Activated naive CD4-positive, alpha-beta T cell treated with anti-CD3 and anti-CD28 coated beads, Interleukin-2, amount 10 ng/mL, durations not matched to agents 7 days and 5 days (primary cell): Measurements from ENCODE around the gene NR2F2.

Experiments
- CTCF ChIA-PET: fragments of 350-600 bp; sonication (Branson Sonifier 250); formaldehyde crosslinking; loops from one replicate; lab custom pipeline; 2021; ENCODE audit warnings: antibody characterized with exemption; lab: Charles Lee
- DNase-seq: peaks from one replicate; pipeline ENCODE4 v3.0.0-alpha.2; 2020
- H3K27ac Mint-ChIP-seq: one replicate; pipeline ENCODE4 v1.8.0; 2021; ENCODE audit warnings: mild to moderate bottlenecking, moderate library complexity, mixed read lengths
- H3K27me3 Mint-ChIP-seq: one replicate; pipeline ENCODE4 v1.8.0; 2021; ENCODE audit warnings: mild to moderate bottlenecking, mixed read lengths
- H3K36me3 Mint-ChIP-seq: one replicate; pipeline ENCODE4 v1.8.0; 2021; ENCODE audit warnings: mixed read lengths
- H3K4me1 Mint-ChIP-seq: one replicate; pipeline ENCODE4 v1.8.0; 2021; ENCODE audit warnings: mixed read lengths
- H3K4me3 Mint-ChIP-seq: one replicate; pipeline ENCODE4 v1.8.0; 2021; ENCODE audit warnings: mild to moderate bottlenecking, moderate library complexity, mixed read lengths
- H3K9me3 Mint-ChIP-seq: one replicate; pipeline ENCODE4 v1.8.0; 2021; ENCODE audit warnings: mixed read lengths

Gene NR2F2

DNA sequence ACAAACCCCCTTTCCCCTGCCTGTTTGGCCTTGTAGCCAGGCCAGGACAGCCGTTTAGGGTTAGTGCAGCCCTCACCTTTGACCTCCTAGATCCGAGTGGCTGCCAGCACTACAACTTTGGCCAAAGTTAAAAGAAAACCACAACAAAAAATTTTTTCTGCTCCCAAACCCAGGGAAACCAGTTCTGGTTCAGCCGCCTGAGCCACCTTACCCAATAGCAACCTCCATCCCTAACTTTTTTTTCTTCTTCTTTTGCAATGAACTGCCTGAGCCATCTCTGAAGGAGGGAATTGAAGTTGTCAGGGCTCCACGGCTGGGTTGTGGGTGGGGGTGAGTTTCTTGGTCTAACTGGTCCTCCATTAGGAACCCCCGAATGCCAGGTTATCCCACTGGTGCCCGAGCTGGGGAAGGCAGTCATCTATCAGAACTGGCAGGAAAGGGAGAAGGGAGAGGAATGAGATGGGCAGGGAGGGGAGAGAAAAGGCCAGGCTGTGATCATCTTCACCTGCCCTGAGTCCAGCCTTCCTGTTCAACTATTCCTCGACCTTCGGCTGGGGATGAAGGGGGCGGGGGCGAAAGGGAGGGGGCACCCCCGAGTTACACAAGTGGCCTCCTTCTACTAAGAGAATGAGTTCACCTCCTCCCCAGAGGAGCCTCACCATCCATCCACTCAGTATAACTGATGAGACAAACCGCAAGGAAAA, 6.2 kb upstream of the NR2F2 start:
- DNase-seq: no peak
- Mint-ChIP-seq H3K36me3 (peaks cover 5% of the 10 kb centered on the region), H3K9me3 (no peaks in the 10 kb centered on the region), H3K4me1 (no peaks in the 10 kb centered on the region), H3K4me3 (no peak overlapping the region), H3K27ac (no peak overlapping the region), H3K27me3 (peaks cover 92% of the 10 kb centered on the region)
- CTCF ChIA-PET: no interaction called here

- Mint-ChIP-seq H3K27ac (no peak overlapping the region), H3K36me3 (peaks cover 6% of the 10 kb centered on the region), H3K27me3 (peaks cover 98% of the 10 kb centered on the region), H3K4me1 (peaks cover 4% of the 10 kb centered on the region), H3K9me3 (peaks cover 2% of the 10 kb centered on the region), H3K4me3 (no peak overlapping the region)
- CTCF ChIA-PET: no interaction called here
- no peak for DNase-seq
Observed at GRCh38 chr15:96324940-96325540, 5.5 kb upstream of the NR2F2 start.

- CTCF ChIA-PET: interaction anchor here (2.0 kb wide), 1 partner anchor 1066 kb away, joined by 8 read pairs; no protein-coding TSS in a partner anchor
- H3K4me3 Mint-ChIP-seq: no peak overlapping the region
Observed at GRCh38 chr15:96325541-96326327, 4.8 kb upstream of the NR2F2 start.

DNA sequence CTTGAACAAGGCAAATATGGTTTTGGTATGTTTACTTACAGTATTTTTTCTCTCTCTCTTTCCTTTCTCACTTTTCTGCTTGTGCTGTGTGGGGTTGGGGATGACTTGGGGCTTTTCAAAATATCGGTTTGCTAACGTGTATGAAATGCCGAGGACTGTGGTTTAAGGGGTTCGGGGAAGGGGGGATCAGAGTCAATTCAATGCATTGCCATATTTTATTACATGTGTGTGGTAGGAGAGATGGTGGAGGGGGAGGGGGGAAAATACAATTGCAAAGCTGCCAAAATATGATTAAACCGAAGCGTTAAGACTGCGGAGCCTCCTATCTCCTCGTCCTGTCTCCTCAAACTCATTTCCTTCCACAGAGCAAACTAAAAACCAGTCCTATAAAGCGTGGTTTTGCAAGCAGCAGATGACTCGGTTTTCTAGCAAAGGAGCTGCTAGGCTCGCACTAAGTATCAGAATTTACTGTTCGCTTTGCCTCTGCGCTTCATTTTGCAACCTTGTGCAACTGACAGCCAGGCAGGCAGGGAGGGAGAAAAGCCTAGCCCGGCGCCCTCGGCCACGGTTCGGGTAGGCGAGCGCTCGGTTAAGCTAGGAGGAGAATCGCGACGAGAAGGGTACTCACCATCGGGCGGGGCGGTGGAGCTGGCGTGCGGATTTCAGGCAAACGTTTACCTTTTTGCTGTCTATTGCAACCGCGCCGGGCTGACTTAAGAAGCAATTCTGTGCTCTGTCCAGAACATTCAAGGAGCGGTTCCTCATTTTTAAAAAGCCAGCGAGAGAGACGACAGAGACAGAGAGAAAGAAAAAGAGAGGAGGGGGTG, 4.0 kb upstream of the NR2F2 start:
- H3K27ac Mint-ChIP-seq: no peak overlapping the region
- peaks cover 9% of the 10 kb centered on the region for H3K36me3 Mint-ChIP-seq
- peaks cover 13% of the 10 kb centered on the region for H3K4me1 Mint-ChIP-seq
- CTCF ChIA-PET: interaction anchor here (0.6 to 2.0 kb wide), 11 partner anchors 9 to 1067 kb away, joined by 3 to 8 read pairs (median 3); no protein-coding TSS in a partner anchor
- peaks cover 97% of the 10 kb centered on the region for H3K27me3 Mint-ChIP-seq
- peaks cover 5% of the 10 kb centered on the region for H3K9me3 Mint-ChIP-seq
- peak overlapping the region; percentile 5 for H3K4me3 Mint-ChIP-seq
- DNase-seq: no peak

More at GRCh38 chr15:96325541-96326327, 4.8 kb upstream of the NR2F2 start:
- Mint-ChIP-seq H3K4me1 (peaks cover 8% of the 10 kb centered on the region), H3K27ac (no peak overlapping the region), H3K27me3 (peaks cover 98% of the 10 kb centered on the region), H3K36me3 (peaks cover 8% of the 10 kb centered on the region), H3K9me3 (peaks cover 4% of the 10 kb centered on the region)
- DNase-seq: no peak

- CTCF ChIA-PET: interaction anchor here (0.7 to 2.0 kb wide), 10 partner anchors 8 to 1068 kb away, joined by 3 to 8 read pairs (median 4); no protein-coding TSS in a partner anchor
- peak overlapping the region; percentile 5 for H3K4me3 Mint-ChIP-seq
- peaks cover 14% of the 10 kb centered on the region for H3K4me1 Mint-ChIP-seq
- no peak for DNase-seq
- peaks cover 5% of the 10 kb centered on the region for H3K9me3 Mint-ChIP-seq
- H3K27ac Mint-ChIP-seq: no peak overlapping the region
- peaks cover 9% of the 10 kb centered on the region for H3K36me3 Mint-ChIP-seq
- H3K27me3 Mint-ChIP-seq: peaks cover 96% of the 10 kb centered on the region
Observed at GRCh38 chr15:96327155-96327741, 3.3 kb upstream of the NR2F2 start.

DNA sequence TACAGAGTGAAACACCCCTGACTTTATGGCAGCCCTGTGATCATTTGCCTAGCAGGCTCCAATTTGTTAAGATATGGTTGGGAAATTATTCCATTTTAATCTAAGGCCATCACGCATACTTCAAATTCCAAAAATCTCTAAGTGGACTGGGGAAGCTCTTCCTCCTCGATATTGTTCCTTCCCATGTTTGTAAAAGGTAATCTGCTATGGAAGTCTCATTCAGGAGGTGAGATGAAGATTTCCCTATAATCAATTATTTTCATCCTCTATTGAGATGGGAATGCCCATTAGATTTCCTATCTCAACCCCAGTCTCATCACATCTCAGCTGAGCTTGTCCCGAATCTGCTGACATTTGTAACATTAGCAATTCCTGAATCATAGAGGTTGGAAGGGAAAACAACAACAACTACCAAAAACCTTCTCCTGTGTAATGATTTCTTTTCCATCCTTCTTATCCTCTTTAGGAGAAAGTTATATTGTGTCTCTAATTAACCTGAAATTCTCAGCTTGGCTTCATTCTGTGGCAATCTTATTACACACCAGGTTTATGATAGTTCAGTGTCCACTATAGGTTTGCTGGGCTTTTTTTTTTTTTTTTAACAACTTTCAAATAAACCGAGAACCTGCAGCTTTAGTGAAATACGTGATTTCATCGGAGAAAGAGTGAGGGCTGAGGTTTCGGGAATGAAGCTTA, 2.2 kb upstream of the NR2F2 start:
- Mint-ChIP-seq H3K36me3 (peaks cover 10% of the 10 kb centered on the region), H3K9me3 (peaks cover 5% of the 10 kb centered on the region), H3K27me3 (peaks cover 97% of the 10 kb centered on the region), H3K27ac (no peak overlapping the region), H3K4me3 (no peak overlapping the region), H3K4me1 (peaks cover 18% of the 10 kb centered on the region)
- DNase-seq: no peak
- CTCF ChIA-PET: interaction anchor here (1.0 to 1.4 kb wide), 3 partner anchors 15 to 32 kb away, joined by 3 to 5 read pairs (median 5); no protein-coding TSS in a partner anchor

GRCh38 chr15:96328877-96329195, 1.7 kb upstream of the NR2F2 start:
- CTCF ChIA-PET: interaction anchor here (1.0 to 1.4 kb wide), 2 partner anchors 17 to 31 kb away, joined by 3 to 5 read pairs; no protein-coding TSS in a partner anchor
- Mint-ChIP-seq H3K4me3 (no peak overlapping the region), H3K36me3 (peaks cover 11% of the 10 kb centered on the region), H3K27me3 (peaks cover 97% of the 10 kb centered on the region), H3K4me1 (peaks cover 18% of the 10 kb centered on the region), H3K27ac (no peak overlapping the region), H3K9me3 (peaks cover 5% of the 10 kb centered on the region)
- DNase-seq: no peak

- H3K36me3 Mint-ChIP-seq: peaks cover 9% of the 10 kb centered on the region
- H3K27ac Mint-ChIP-seq: no peak overlapping the region
- peak overlapping the region; percentile 53 for H3K4me3 Mint-ChIP-seq
- H3K27me3 Mint-ChIP-seq: peaks cover 97% of the 10 kb centered on the region
- H3K9me3 Mint-ChIP-seq: peaks cover 5% of the 10 kb centered on the region
- H3K4me1 Mint-ChIP-seq: peaks cover 18% of the 10 kb centered on the region
- no peak for DNase-seq
- CTCF ChIA-PET: no interaction called here
Observed at GRCh38 chr15:96329403-96329981, 1.0 kb upstream of the NR2F2 start.

- Mint-ChIP-seq H3K4me3 (peak overlapping the region; percentile 46), H3K9me3 (peaks cover 5% of the 10 kb centered on the region), H3K27ac (peak overlapping the region; percentile 52), H3K4me1 (peaks cover 18% of the 10 kb centered on the region), H3K27me3 (peaks cover 97% of the 10 kb centered on the region), H3K36me3 (peaks cover 9% of the 10 kb centered on the region)
- CTCF ChIA-PET: no interaction called here
- DNase-seq: peak; percentile 38
Observed at GRCh38 chr15:96330064-96330449, 443 bp upstream of the NR2F2 start.

GRCh38 chr15:96331144-96331944, 844 bp downstream of the NR2F2 start:
- Mint-ChIP-seq H3K4me3 (peak overlapping the region; percentile 45), H3K9me3 (peaks cover 5% of the 10 kb centered on the region), H3K27ac (peak overlapping the region; percentile 69), H3K4me1 (peaks cover 18% of the 10 kb centered on the region), H3K27me3 (peaks cover 97% of the 10 kb centered on the region), H3K36me3 (peaks cover 9% of the 10 kb centered on the region)
- CTCF ChIA-PET: no interaction called here
- DNase-seq: no peak

GRCh38 chr15:96331945-96332636, 1.6 kb downstream of the NR2F2 start:
- H3K27me3 Mint-ChIP-seq: peaks cover 97% of the 10 kb centered on the region
- peaks cover 9% of the 10 kb centered on the region for H3K36me3 Mint-ChIP-seq
- peak overlapping the region; percentile 45 for H3K4me3 Mint-ChIP-seq
- peaks cover 18% of the 10 kb centered on the region for H3K4me1 Mint-ChIP-seq
- H3K27ac Mint-ChIP-seq: peak overlapping the region; percentile 69
- CTCF ChIA-PET: no interaction called here
- H3K9me3 Mint-ChIP-seq: peaks cover 5% of the 10 kb centered on the region
- no peak for DNase-seq
